ENCODE measurements around the gene CCDC38.
A peak's percentile ranks its signal among the peaks of the same experiment; 100 is the strongest.

Gene CCDC38

DNA sequence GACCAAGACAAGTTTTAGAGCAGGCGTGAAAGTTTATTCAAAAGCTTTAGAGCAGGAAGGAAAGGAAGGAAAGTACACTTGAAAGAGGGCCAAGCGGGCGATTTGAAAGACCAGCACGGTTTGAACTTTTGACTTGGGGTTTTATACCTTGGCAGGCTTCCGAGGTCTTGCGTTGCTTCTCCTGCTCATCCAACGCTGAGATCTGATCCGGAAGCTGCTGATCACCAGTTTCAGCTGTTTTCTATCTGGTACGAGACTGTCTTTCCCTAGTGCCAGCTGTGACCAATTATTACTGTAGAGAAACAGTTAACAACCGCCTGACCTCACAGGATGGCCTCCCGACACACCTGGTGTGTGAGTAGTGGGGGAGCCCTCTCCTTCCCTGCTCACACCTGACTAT is 104.3 kb downstream of the CCDC38 start:
- H3K4me1 Mint-ChIP-seq: no peaks in the 10 kb centered on the region
- H3K4me3 Mint-ChIP-seq: no peak overlapping the region
- no peak for ATAC-seq
- DNase-seq (ENCODE audit: low spot score in 2 of 2): no peak
- no peaks in the 10 kb centered on the region for H3K36me3 Mint-ChIP-seq
- no peak overlapping the region for H3K27ac Mint-ChIP-seq
- H3K9me3 Mint-ChIP-seq: no peaks in the 10 kb centered on the region

DNA sequence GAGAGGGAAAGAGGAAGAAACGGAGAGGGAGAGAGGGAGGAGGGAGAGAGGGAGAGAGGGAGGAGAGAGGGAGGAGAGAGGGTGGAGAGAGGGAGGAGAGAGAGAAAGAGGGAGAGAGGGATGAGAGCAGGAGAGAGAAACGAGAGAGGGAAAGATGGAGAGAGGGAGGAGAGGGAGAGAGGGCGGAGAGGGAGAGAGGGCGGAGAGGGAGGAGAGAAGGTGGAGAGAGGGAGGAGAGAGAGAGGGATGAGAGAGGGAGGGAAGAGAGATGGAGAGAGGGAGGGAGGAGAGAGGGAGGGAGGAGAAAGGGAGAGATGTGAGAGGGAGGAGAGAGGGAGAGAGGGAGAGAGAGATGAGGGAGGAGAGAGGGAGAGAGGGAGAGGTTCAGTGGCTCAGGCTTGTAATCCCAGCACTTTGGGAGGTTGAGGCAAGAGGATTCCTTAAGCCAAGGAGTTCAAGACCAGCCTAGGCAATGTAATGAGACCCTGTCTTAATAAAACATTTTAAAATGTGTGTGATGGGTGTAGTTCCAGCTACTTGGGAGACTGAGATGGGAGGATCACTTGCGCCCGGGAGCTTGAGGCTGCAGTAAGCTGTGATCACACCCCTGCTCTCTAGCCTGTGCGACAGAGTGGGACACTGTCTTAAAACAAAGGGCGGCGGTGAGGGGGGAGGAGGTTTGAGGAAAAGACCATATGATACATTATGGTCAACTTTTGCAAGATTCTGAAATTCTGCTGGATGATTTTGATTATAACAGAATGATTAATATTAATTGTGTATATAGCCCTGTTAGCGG is 105.0 kb downstream of the CCDC38 start:
- Mint-ChIP-seq H3K36me3 (no peaks in the 10 kb centered on the region), H3K9me3 (no peaks in the 10 kb centered on the region), H3K27ac (no peak overlapping the region), H3K4me1 (no peaks in the 10 kb centered on the region), H3K4me3 (no peak overlapping the region)
- DNase-seq (ENCODE audit: low spot score in 2 of 2) (no peak), ATAC-seq (no peak)

DNA sequence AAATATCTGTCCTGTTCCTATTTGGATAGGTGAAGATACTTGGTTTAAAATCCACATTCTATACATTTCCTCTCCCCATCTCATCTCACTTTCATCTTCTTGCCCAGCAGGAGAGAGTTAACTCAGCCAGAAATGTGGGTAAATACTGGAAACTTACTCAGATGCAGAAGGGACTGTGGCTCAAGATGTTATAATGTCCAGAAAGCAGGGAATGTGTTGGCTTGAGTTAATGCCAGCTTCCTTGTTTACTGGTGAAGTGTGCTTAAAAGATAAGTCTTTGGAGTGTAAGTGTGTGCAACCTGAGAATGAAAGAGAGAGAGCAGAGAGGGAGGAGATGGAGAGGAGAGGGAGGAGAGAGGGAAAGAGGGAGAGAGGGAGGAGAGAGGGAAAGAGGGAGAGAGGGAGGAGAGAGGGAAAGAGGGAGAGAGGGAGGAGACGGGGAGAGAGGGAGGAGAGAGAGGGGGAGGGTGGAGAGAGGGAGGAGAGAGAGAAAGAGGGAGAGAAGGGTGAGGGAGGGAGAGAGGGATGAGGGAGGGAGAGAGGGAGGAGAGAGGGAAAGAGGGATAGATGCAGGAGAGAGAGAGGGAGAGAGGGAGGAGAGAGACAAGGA is 105.7 kb downstream of the CCDC38 start:
- Mint-ChIP-seq H3K4me3 (no peak overlapping the region), H3K9me3 (no peaks in the 10 kb centered on the region), H3K27ac (no peak overlapping the region), H3K36me3 (no peaks in the 10 kb centered on the region), H3K4me1 (no peaks in the 10 kb centered on the region)
- no peak for ATAC-seq
- DNase-seq (ENCODE audit: low spot score in 2 of 2): no peak

DNA sequence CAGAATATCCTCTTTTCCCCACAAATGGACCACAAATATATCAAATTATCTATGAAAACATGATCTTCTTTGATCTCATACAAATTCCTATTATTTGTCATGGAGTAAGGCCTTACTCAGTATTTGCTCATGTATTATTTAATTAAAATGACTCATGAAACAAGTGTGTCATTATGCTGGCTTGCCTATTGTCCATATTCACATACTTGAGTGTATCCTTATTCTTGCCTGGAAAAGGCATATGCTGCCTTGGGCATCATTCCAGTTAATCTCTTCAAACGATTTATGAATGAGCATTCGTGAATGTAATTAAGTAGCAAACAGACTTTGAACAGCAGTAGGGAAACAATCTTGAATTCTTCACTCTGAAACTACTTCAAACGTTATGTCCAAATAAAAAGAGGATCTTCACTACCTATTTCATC is 106.2 kb downstream of the CCDC38 start:
- H3K36me3 Mint-ChIP-seq: no peaks in the 10 kb centered on the region
- H3K27ac Mint-ChIP-seq: no peak overlapping the region
- no peaks in the 10 kb centered on the region for H3K9me3 Mint-ChIP-seq
- DNase-seq (ENCODE audit: low spot score in 2 of 2) (no peak), ATAC-seq (no peak)
- no peak overlapping the region for H3K4me3 Mint-ChIP-seq
- H3K4me1 Mint-ChIP-seq: no peaks in the 10 kb centered on the region

DNA sequence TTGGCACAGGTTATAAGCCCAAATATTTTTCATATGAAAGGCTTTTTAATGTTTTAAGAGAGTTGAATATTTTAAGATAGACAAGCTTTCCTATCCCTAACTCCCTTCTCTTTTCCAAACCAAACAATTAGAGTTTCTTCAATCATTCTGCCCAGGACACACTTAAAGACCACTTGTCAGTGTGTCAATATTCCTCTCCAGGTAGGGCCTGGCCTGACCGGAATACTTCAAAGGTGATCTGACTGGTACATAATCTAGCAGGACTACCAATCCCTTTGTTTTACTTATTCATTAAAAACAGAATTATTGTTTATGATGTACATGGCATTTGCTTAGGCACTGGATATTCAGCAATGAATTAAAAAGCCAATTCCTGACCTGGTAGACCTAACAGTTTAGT is 107.8 kb downstream of the CCDC38 start:
- peaks cover 6% of the 10 kb centered on the region for H3K4me1 Mint-ChIP-seq
- H3K27ac Mint-ChIP-seq: no peak overlapping the region
- H3K36me3 Mint-ChIP-seq: no peaks in the 10 kb centered on the region
- DNase-seq (ENCODE audit: low spot score in 2 of 2): no peak
- H3K9me3 Mint-ChIP-seq: no peaks in the 10 kb centered on the region
- no peak overlapping the region for H3K4me3 Mint-ChIP-seq
- no peak for ATAC-seq

DNA sequence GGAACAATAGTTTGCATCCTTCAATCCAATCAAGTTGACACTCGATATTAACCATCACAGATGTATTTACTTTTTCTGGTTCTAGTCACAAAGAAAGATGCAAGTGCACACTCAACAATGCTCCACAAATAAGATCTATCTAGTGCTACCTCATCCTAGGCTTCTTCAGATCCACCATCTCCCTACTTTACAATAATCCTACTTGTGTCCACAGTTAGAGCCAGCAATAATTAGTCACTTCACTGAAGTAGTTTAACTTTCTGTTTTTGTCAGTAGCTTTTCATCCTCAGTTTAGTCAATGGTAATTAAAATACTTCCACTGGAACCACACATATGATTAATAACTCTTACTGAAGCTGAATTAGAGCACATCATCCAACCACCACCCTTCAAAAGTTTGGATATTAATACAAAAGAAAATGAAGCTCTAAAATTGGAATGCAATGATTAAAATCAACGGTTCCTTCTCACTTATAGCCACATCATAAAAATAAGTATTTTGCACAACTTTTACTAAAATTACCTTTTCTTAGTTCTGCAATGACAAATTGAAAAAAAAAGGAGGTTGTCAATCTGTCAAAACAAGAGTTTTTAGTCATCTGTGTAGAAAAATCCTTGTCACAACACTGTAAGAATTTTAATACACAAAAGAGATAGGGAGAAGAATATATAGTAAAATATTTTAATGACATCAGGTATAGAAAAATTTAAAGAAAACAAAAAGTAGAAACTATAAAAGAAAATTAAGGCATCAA is 111.9 kb downstream of the CCDC38 start:
- no peaks in the 10 kb centered on the region for H3K9me3 Mint-ChIP-seq

DNA sequence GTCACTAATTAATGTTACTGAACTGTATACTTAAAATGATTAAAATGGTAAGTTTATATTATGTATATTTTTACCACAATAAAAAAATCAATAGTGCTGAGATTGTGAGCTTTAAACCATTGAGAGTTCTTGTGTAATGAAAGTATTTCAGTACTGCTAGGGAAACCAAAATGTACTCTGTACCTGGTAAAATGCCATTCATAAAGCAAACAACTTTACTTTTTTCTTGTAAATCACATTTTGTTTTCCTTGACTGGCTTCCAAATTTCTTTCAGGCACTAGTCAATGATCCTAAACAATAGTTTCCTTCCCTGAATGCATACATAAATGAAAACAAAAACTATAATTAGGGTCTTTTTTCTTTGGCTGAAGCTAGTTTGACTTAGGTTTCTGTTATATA is 113.0 kb downstream of the CCDC38 start:
- no peak overlapping the region for H3K27ac Mint-ChIP-seq

More for the DNA sequence above, 111.9 kb downstream of the CCDC38 start:
- no peak for DNase-seq (ENCODE audit: low spot score in 2 of 2)
- H3K4me3 Mint-ChIP-seq: no peak overlapping the region
- no peak overlapping the region for H3K27ac Mint-ChIP-seq
- H3K4me1 Mint-ChIP-seq: peaks cover 6% of the 10 kb centered on the region
- H3K36me3 Mint-ChIP-seq: no peaks in the 10 kb centered on the region
- ATAC-seq: peak; percentile 82

DNA sequence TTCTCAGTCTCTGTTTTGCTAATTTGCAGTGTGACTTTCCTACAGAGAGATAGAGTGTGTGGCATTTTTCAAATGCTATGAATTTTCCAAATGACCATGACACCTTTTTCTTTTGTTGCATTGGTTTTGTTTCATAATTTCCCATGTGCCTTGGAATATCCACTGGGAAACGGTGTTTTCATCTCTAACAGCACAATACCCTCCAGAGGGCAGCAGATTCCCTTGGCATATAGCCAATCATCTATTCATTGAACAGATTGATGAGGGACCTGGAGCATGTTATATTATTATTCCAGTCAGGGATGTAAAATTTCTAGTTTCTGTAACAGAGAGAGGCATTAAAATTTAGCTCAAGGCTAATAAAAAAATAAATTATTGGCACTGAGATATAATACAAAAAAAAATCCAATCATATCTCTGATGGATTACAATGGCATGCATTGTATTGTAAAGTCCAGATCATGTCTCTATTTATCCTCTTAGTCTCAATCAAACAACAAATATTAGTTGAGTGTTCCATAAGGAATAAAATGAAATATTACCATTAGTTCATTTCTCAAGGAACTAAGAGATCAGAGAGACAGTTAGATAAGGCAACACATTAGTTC is 122.2 kb downstream of the CCDC38 start:
- no peaks in the 10 kb centered on the region for H3K36me3 Mint-ChIP-seq
- ATAC-seq: no peak

More for the DNA sequence above, 113.0 kb downstream of the CCDC38 start:
- H3K4me1 Mint-ChIP-seq: peaks cover 6% of the 10 kb centered on the region
- ATAC-seq (no peak), DNase-seq (ENCODE audit: low spot score in 2 of 2) (no peak)
- no peak overlapping the region for H3K4me3 Mint-ChIP-seq
- no peaks in the 10 kb centered on the region for H3K9me3 Mint-ChIP-seq
- no peaks in the 10 kb centered on the region for H3K36me3 Mint-ChIP-seq

More for the DNA sequence above, 122.2 kb downstream of the CCDC38 start:
- Mint-ChIP-seq H3K4me3 (no peak overlapping the region), H3K27ac (no peak overlapping the region), H3K9me3 (no peaks in the 10 kb centered on the region), H3K4me1 (no peaks in the 10 kb centered on the region)
- no peak for DNase-seq (ENCODE audit: low spot score in 2 of 2)

All from stimulated activated effector memory CD8-positive, alpha-beta T cell treated with anti-CD3 and anti-CD28 coated beads, Interleukin-12 subunit alpha, Interleukin-12 subunit beta, amount 100 ng/mL, for 72 hours (primary cell).